HL-60/S4 treated with phorbol 12-myristate 13-acetate at 8.2 ng/mL for 4 days and 3 days (cell line): ENCODE data around the gene IDH3G.

ENCODE experiments used
- in situ Hi-C: fragments of 300-500 bp; cut with MboI; formaldehyde crosslinking; loops from 2 replicates; pipeline ENCODE4 v1.15.0; 2022; ENCODE audit warnings: low sequenced_read_pairs

The IDH3G gene

DNA sequence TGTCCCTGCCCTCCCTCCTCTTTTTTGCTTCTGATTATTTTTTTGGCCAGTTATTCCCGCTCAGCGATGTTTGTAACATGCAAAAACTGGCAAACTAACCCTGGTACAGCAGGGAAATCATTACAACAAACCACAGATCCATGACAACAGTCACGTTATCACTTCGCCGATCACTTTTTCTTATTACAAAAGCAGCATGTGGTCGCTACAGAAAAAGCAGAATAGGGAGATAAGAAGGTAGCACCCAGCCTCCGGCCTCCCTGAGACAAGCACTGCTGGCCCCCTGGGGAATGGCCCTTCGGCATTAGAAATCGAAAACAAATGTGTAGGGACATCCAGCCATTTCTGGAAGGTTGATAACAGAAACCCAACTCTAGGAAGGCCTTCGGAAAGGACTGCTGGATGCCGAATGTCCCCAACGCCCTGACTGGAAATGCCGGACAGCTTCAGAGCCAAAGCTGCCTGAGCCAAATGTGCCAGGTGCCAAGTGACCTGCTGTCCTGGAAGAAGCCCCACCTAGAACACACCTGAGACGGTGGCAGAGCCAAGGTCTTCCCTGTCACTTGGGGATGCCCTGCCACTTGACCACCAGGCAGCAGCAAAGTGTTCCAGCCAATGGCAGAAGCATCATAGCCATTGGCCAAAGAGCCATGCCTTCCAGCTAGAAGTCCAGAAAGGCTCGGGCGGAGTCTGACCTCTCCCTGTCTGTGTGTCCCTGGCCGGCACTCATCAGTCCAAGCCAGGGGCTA is 2.9 kb downstream of the IDH3G start:
- in situ Hi-C loops = no loop called here

DNA sequence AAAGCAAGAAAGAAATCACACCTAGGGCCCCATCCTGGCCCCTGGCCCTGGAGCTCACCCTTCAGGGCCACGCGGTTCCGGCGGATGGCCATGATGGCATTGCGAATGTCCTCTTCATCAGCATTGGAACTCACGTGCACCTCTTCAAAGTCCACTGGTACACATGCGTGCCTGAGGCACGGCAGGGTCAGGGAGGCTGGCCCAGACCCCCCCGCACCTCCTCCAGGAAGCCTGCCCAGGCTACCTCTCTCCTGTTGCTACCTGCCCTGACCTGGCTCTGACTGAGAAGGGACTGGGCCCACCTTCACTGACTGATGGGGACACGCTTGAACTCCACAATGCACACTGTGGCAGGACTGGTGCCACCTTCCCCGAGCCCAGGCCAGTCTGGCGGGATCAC is 4.5 kb downstream of the IDH3G start:
- in situ Hi-C loops = no loop called here

DNA sequence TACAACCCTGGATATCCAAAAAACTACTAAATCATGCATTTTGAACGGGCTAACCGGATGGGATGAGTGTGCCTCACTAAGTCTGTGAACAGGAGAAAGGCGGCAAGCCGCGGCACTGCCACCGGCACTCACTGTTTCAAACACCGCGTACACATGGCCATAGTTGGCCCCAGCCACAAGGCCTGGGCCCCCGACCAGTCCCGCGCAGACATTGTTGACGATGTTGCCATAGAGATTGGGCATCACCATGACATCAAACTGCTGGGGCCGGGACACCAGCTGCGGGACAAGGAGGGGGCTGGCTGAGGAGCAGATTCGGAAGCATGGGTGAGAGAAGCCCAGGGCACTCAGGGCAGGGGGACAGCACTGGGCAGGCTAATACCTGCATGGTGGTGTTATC is 7.5 kb downstream of the IDH3G start:
- in situ Hi-C loops = no loop called here

DNA sequence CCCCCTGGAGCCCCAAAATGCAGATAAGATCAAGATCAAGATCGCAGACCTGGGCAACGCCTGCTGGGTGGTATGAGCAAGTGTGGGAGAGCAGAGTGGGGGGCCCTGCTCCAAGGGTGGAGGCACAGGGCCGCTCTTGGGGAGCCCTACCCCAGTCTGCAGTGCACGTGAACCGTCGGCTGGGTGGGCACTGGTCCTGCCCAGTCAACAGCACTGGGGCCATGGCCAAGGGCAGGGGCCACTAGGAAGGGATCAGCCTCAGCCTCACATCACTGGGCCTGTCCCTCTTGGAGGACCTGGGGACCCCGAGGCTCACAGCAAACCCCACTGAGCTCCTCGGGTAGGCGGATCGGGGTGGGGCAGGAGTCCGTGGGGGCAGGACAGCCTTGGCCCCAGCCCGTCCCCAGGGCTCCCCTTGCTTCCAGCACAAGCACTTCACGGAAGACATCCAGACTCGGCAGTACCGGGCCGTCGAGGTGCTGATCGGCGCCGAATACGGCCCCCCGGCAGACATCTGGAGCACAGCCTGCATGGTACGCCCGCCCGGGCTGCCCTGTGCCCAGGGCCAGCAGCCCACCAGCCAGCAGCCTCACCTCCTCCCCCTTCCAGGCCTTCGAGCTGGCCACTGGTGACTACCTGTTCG is 9.7 kb downstream of the IDH3G start:
- in situ Hi-C loops = no loop called here

DNA sequence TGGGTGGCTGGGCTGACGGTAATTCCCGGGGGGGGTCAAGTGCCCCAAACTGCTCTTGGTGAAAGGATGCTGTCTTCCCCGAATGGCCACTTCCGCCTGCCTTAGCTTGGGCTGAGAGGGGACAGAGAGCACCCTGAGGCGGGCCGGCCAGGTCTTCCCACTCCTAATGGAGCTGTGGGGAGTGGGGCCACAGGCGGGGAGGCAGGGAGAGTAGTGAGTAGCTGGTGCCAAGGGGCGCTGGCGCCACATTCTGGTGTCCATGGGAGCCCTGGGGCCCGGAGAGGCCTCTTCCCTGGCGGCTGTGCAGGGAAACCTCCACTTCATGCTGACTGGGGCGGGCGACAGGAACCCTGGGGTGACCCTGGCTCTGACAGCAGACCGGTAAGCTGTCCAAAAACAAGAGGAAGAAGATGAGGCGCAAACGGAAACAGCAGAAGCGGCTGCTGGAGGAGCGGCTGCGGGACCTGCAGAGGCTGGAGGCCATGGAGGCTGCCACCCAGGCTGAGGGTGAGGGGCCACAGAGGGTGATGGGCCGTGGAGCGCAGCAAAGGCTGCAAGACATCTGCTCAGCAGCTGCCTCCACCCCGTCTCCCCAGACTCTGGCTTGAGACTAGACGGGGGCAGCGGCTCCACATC is 10.7 kb downstream of the IDH3G start:
- in situ Hi-C loops = no loop called here

DNA sequence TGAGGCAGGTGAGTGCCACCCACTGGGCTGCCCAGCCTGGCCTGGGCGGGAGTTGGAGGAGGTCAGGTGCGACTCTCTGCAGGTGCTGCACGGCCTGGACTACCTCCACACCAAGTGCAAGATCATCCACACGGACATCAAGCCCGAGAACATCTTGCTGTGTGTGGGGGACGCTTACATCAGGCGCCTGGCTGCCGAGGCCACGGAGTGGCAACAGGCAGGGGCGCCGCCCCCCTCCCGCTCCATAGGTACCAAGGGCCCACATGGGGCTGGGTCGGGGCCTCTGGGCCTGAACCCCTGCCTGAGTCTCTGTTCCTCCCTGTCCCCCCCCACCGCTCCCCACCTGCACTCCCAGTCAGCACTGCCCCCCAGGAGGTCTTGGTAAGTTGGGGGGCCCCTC is 11.3 kb downstream of the IDH3G start:
- in situ Hi-C loops = no loop called here

DNA sequence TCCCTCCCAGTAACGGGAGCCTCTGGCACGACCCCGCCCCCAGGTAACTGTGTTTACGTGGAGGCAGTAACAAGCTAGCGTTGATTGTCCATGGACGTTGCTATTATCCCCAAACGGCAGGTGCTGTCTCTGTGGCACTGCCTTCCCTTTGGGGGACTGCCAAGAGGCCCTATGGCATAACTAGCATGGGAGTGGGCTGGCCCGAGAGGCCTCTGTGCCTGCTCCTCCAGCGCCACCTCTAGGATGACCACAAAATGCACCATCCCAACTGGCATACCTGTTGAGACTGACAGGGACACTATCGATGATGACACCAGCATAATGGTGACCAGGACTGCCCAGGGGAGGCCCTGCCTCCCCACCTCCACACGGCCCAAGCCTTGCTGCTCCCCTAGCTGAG is 11.9 kb downstream of the IDH3G start:
- in situ Hi-C loops = no loop called here

DNA sequence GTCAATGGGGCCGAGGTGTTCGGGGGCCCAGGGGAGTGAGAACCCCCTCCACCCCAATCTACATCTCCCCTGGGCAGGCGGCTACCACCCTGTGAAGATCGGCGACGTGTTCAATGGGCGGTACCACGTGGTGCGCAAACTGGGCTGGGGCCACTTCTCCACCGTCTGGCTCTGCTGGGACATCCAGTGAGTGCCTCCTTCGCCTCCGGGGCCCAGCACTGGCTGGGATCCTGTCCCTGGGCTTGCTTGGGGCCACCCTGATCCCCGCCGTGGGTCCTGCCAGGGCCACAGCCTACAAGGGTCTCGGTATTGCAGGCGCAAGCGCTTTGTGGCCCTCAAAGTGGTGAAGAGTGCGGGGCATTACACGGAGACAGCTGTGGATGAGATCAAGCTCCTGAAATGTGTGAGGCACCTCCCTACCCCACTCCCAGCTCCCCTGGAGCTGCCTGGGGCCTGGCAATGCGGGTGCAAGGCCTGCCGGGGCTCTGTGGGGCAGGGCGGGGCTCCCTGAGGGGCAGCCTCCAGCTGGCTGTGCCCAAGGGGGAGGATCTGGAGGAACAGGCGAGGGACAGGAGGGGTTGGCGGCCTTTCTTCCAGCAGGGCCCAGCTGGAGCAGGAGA is 12.6 kb downstream of the IDH3G start:
- in situ Hi-C loops = no loop called here

DNA sequence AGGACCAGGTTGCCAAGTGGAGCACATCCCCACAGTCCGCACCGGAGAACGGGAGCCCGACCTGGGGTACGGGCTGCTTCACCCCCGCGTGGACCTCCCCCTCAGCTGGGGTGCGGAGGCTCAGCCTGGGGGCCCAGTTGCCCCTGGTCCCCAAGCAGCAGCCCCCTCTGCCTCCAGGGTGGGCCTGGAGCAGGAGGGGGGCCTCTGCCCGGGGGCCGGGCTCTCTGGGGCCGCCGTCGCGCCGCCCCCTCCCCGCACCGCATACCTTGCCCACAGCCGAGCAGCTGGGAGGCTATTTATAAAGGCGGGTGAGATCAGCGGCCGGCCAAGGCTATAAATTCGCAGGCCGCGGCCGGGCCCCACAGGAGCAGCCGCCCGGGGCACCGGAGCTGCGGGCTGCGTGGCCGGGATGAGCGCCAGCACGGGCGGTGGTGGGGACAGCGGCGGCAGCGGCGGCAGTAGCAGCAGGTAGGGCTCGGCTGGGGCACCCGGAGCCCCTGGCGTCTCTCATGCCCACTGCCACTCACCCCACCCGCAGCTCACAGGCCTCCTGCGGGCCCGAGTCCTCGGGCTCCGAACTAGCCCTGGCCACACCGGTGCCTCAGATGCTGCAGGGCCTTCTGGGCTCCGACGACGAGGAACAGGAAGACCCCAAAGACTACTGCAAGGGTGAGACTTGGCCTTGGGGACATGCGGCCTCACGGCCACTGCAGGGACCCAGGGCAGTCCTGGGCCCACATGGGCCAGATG is 13.3 kb downstream of the IDH3G start, which contains the start of gene SRPK3:
Gene SRPK3, plus strand, starts transcription at position 364 of the 750 bp plus-strand sequence. Its CDS starts 46 bp downstream, at position 410.
- in situ Hi-C loops = no loop called here

DNA sequence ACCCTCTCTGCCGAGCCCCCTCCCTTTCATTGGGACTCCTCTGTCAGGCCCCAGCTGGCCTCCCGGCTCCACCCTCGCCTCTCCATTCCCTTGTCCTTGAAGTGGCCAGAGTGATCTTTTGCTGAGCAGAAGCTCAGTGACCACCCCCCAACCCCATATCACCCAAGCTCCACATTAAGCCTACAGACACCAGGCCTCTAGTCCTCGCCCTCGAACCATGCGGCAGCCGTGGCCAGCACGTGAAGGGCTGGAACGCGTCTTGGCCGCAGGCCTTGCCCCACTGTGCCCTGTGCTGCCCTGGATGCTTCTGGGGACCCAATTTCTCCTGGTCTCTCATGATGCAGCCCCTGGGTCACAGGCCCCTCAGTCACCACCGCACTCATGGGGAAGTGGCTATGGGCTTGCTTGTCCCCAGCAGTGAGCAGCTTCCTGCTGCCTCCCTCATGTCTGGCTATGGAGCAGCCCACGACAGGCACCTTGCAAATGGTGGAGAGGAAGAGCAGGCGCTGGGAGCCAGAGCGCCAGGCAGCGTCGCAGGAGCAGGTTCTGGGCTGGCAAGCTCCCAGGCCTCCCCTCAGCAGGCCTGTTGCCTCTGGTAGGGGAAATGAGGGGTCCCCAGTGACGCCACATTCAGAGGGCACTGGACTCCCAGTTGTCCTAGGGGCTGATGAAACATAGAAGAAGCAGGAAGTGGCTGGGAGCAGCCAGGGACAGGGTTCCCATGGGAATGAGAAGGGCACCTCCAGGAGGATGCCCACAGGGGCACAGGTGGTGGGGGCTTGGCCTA is 14.1 kb downstream of the IDH3G start:
- in situ Hi-C loops = no loop called here

DNA sequence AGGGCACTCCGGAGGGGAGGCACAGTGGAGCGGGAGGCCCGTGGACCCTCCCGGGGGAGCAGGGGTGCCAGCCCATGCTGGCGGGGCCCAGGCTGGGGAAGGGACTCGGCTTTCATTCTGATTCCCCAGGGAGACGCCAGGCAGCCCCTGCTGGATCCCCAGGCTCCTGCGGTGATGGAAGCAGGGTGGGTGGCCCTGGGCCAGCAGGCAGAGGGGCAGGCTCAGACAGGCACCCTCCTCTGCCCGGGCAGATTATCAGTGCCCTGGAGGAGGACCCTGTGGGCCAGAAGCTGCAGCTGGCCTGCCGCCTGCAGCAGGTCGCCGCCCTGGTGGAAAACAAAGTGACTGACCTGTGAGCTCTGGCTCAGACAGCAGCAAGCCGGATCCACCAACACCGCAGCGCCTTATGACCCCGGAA is 15.5 kb downstream of the IDH3G start:
- in situ Hi-C loops = no loop called here

DNA sequence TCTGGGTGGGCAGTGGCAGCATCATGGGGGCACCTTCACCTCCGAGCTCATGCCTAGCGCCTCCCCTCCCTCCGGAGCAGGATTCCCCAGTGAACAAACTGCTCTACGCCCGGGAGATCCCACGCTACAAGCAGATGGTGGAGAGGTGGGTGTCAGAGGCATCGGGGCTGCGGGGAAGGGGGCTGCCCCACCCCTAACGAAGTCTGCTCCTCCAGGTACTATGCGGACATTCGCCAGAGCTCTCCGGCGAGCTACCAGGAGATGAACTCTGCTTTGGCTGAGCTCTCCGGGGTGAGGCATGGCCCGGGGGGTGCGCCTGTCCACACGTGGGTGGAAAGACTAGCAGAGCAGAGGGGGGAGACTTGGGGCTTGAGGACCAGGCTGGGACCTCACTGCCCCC is 16.0 kb downstream of the IDH3G start:
- in situ Hi-C loops = no loop called here

DNA sequence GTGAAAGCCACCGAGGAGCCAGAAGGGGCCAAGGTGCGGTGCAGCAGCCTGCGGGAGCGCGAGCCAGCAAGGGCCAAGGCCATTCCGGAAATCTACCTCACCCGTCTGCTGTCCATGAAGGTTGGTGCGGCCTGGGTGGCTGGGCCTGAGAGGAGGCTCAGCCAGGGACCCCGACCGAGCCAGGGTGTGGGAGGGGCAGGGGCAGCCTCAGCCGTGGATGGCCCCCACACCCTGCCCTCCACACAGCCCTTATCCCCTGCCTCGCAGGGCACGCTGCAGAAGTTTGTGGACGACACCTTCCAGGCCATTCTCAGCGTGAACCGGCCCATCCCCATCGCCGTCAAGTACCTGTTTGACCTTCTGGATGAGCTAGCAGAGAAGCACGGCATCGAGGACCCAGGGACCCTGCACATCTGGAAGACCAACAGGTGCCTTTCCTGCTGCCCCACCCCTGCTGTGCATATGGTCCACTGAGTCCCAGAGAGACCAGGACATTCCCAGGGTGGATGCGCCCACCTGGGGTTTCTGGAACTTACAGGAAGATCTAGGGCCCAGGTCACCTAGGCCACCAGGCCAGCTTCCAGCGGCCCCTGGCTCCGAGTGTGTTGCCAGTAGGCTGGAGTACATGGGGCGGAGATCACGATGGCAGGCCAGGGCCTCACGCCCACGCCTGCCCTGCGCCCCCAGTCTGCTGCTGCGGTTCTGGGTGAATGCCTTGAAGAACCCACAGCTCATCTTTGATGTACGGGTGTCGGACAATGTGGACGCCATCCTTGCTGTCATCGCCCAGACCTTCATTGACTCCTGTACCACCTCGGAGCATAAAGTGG is 16.7 kb downstream of the IDH3G start:
- in situ Hi-C loops = no loop called here

DNA sequence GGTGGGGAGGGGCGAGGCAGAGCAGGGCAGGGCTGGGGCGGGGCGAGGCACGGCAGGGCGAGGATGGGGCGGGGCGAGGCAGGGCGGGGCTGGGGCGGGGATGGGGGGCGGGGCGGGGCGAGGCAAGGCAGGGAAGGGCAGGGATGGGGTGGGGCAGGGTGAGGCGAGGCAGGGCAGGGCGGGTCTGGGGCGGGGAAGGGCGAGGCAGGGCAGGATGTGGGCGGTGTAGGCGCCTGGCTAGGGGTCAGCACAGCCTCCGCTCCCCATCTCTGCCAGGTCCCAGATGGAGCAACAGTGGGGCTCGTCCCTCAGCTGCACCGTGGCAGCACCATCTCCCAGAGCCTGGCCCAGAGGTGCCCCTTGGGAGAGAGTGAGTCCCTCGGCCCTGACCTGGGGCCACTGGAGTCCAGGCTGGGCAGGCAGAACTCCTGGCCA is 17.5 kb downstream of the IDH3G start:
- in situ Hi-C loops = no loop called here

DNA sequence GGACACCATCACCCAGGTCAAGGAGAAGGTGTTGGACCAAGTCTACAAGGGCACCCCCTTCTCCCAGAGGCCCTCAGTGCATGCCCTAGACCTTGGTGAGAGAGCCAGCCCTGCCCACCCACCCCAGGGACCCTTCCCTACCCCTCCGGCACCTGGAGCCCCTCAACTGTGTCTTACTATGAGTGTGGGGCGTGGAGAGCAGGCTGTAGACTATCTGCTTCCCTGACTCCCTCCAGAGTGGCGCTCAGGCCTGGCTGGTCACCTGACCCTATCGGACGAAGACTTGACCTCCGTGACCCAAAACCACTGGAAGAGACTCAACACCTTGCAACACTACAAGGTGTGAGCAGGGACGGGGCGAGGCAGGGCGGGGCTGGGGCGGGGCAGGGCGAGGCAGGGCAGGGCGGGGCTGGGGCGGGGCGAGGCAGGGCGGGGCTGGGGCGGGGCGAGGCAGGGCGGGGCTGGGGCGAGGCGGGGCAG is 18.0 kb downstream of the IDH3G start:
- in situ Hi-C loops = no loop called here

DNA sequence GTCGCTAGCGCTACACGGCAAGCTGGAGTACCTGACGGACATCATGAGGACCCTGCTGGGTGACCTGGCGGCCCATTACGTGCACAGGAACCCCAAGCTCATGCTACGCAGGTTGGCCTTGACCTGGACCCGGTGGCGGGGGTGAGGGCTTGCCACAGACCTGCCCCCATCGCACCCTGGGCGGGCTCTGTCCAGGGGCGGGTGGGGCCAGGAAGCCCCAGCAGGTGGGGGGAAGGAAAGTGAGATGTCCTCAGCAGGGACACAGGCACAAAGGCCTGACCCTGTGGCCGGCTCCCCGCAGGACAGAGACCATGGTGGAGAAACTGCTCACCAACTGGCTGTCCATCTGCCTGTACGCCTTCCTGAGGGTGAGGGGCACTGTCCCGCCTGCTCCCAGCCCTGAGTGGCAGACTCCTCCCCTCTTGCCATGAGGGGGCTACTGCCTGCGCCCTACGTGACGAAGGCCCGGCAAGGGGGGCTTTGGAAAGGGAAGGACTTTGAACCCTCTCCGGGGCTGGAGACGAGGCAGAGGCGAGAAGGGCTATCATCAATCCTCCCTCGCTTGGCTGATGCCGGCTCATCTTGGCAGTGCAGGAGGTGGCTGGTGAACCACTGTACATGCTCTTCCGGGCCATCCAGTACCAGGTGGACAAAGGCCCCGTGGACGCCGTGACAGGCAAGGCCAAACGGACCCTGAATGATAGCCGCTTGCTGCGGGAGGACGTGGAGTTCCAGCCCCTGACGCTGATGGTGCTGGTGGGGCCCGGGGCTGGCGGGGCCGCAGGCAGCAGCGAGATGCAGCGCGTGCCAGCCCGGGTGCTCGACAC is 18.7 kb downstream of the IDH3G start:
- in situ Hi-C loops = no loop called here

DNA sequence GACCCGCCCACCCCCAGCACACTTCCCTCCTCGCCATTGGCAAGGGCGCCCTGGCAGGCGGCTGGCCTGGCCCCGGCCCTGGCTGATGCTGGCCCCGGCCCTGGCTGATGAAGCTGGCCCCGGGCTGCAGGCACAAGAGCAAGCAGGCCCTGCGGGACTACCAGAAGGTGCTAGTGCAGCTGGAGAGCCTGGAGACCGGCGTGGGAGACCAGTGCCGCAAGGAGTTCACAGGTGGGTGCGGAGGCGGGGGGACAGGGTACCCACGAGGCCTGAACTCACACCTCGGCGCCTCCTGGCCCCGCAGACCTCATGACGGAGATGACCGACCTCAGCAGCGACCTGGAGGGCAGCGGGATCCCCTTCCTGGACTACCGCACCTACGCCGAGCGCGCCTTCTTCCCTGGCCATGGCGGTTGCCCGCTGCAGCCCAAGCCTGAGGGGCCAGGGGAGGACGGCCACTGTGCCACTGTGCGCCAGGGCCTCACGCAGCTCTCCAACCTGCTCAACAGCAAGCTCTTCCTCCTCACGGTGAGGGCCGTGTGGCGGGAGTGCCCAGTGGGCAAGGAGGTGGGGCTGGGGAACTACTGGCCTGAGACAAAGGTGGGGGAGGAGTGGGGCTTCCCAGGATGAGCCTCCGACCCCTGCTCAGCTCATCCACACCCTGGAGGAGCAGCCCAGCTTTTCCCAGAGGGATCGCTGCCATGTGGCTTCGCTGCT is 19.4 kb downstream of the IDH3G start:
- in situ Hi-C loops = no loop called here
